Kidney tubule cell (primary cell): ENCODE data around the gene NCAPG2.

Experiments
- DNase-seq: peaks from one replicate; pipeline ENCODE4 v3.0.0-alpha.2; 2018; ENCODE audit warnings: low spot score

Gene NCAPG2

GRCh38 chr7:158734861-158735260 lies 30.3 kb upstream of the NCAPG2 start:
- DNase-seq = no peak

GRCh38 chr7:158733775-158734494 lies 29.3 kb upstream of the NCAPG2 start:
- DNase-seq = no peak

GRCh38 chr7:158733220-158733519 lies 28.6 kb upstream of the NCAPG2 start:
- DNase-seq = no peak

GRCh38 chr7:158732494-158733219 lies 28.1 kb upstream of the NCAPG2 start:
- DNase-seq = no peak

GRCh38 chr7:158731761-158732160 lies 27.2 kb upstream of the NCAPG2 start:
- no peak for DNase-seq

GRCh38 chr7:158730383-158731346 lies 26.1 kb upstream of the NCAPG2 start:
- no peak for DNase-seq

GRCh38 chr7:158729646-158730382 lies 25.2 kb upstream of the NCAPG2 start:
- DNase-seq = no peak

DNA sequence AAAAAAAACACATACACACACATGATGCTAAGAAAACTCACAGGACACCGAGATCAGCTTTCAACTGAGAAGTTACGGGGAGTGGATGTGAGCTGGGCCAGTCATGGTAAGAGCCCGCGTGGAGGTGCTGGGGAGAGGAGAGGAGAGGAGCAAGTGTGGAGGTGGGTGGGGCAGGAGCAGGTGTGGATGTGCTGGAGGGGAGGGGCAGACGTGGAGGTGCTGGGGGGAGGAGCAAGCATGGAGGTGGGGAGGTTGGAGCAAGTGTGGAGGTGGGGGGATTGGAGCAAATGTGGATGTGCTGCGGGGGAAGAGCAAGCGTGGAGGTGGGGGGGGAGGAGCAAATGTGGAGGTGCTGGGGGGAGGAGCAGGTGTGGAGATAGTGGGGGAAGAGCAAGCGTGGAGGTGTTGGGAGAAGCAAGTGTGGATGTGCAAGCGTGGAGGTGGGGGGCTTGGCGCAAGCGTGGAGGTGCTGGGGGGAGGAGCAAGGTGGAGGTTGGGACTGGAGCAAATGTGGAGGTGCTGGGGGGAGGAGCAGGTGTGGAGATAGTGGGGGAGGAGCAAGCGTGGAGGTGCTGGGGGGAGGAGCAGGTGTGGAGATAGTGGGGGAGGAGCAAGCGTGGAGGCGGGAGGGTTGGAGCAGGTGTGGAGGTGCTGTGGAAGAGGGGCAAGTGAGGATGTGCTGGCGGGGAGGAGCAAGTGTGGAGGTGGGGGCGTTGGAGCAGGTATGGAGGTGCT lies 24.5 kb upstream of the NCAPG2 start:
- DNase-seq = no peak

DNA sequence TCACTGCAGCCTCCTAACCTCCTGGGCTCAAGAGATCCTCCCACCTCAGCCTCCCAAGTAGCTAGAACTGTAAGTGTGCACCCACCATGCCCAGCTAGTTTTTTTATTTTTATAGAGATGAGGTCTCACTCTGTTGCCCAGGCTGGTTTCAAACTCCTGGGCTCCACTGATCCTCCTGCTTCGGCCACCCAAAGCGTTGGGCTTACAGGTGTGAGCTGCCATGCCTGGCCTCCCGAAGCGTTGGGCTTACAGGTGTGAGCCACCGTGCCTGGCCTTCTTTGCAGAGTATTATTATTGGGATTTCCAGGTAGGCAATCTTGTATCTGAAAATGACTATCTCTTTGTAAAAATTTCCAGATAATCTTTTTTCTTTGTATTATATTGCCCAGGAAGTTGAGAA lies 23.1 kb upstream of the NCAPG2 start:
- no peak for DNase-seq

GRCh38 chr7:158726277-158726807 lies 21.7 kb upstream of the NCAPG2 start:
- DNase-seq = no peak

DNA sequence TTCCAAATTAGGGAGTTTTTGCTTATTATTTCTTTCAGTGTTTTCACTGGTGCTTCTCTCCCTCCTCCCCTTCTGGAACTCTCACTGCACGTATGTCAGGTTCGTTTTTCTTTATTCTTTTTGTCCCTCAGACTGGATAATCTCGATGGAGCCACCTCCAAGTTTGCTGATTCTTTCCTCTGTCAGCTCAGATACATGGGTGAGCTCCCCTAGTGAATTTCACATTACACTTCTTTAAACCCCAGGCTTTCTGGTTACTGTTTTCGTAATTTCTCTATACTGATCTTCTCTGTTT lies 20.8 kb upstream of the NCAPG2 start:
- no peak for DNase-seq

DNA sequence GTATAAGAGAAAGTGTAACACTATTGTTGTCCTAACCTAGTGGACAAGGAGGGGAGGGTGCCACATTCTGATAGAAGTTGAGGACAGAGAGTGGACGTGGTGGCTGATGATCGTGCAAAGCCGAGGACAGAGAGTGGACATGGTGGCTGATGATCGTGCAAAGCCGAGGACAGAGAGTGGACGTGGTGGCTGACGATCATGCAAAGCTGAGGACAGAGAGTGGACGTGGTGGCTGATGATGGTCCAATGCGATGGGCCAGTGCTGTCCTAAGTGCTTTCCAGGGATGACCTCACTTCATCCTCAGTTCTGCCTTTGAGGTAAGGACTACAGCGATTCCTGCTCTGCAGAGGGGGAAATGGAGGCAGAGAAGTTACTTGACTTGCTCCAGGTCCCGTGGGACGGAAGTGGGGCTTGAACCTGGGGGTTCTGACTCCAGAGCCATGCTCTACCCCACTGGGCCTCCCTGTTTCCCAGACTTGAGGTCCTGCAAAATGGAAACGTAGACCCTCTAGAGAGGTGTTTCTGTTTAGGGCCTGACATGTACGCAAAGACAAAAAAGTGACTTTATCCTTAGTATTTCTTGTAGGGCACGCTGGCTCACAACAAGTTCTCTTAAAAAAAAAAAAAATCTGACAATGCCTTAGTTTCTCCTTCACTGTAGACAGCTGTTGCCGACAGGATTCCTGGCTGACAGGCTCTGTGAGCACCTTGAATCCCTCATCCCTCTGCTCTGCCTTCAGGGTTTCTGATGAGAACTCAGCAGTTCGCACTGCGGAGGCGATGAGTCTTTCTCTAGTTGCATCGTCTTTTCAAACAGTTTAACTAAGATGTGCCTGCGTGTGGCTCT lies 20.3 kb upstream of the NCAPG2 start:
- DNase-seq = no peak

DNA sequence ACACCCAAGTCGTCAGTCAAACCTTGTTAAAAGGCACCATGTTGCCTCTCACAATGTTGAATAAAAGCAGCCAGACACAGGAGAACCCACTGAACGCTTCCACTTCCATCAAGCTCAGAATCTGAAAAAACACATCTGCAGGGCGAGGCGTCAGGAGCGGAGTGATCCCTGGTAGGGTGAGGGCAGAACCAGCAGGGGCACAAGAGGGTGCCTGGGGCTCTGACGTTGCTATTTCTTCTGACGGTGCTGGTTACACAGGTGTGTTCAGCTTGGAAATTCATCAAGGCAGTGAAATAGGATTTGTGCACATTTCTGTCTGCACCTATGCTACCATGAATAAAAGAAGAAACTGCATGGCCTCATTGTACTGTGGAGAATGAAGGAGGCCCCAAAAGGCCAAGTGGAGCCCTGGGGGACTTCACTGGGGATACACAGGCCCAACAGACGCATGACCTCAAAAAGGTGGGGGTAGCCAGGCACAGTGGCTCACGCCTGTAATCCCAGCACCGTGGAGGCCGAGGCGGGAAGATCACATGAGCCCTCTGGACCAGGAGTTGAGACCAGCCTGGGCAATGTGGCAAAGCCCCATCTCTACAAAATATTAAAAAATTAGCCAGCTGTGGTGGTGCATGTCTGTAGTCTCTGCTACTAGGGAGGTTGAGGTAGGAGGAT lies 19.2 kb upstream of the NCAPG2 start:
- DNase-seq = no peak

DNA sequence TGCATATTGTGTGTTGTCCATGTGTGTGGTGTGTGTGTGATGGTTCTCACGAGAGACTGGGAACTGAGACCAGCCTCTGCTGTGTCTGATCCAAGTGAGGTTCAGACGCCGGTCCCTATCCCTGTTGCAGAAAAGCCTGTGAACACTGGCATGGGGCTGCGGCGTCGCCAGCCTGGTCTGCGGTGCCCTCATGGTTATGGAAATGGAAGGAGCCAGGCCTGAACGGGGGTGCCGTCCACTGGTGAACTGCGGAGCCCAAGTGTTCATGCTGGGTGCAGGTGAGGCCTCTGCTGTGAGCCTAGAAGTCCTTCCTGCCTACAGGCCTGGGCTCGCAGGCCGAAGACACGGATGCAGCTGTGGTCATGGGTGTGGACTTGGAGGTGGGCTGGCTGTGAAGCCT lies 18.7 kb upstream of the NCAPG2 start:
- no peak for DNase-seq

DNA sequence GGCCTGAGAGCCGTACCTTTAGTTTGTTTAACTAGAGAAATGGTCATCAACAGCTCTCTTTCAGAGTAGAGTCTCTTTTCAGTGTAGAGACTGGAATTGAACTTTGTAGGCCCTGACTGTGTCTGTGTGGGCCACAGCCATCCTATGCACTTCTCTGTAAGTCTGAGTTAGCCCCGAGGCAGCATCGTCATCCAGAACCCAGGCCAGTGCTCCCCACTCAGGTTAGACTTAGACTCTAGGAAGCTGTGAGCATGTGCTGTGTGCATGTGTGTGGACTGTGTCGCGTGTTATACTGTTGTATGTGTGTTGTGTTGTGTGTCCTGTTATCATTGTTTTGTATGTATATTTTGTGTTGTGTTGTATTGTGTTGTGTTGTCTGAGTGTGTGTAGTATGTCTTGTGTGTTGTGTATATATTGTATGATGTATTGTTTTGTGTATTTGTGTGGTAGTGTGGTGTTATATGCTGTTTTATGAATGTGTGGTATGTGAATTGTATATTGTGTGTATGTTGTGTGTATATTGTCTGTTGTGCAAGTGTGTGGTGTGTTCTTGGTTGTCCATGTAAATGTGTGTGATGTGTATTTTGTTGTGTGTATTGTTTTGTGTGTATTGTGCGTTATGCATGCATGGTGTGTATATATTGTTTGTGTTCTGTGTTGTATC lies 18.1 kb upstream of the NCAPG2 start:
- DNase-seq = no peak

GRCh38 chr7:158720112-158720511 lies 15.5 kb upstream of the NCAPG2 start:
- DNase-seq = no peak

DNA sequence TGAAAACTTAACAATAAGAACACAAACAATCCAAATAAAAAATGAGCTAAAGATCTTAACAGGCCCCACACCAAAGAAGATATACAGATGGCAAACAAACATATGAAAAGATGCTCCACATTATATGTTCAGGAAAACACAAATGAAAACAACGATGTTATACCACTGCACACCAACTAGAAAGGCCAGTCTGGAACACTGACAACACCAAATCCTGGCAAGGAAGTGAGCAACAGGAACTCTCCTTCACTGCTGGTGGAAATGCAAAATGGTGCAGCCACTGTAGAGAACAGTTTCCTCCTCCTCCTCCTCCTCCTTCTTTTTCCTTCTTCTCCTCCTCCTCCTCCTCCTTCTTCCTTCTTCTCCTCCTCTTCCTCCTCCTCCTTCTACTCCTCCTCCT lies 12.2 kb upstream of the NCAPG2 start:
- no peak for DNase-seq

DNA sequence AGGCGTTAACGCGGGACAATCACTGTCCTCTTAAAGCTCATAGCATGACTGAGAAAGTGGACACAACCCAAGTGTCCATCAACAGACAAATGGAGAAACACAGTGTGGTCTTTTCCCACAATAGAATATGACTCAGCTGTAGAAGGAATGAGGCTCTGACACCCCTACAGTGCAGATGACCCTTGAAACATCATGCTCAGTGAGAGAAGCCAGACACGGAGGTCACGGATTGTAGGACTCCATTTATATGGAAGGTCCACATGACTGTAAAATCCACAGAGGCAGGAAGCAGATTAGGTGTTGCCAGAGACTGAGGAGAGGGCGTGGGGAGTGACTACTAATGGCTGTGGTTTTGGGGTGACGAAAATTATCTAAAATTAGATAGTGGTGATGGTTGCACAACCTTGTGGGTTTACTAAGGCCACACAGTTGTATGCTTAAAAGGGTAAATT lies 6.1 kb upstream of the NCAPG2 start:
- no peak for DNase-seq

DNA sequence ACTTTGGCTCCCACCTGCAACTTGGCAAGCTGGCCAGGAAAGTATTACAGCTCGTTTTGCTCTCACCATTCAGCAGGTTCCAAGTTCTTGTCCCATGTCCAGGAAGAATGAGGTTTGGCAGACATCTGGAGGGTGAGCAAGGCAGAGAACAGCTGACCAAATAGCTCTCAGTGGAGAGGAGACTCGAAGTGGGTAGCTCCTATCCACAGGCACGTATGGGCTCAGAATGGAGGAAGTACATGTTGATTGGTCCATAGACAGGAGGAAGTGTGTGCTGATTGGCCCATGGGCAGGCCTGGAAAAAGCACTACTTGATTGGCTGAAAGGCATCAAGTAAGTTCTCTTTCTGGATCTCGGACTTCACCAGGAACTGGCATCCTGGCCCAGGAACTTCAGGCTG lies 3.0 kb upstream of the NCAPG2 start:
- DNase-seq = no peak
